ENCODE data around the gene TMEM255B.

TMEM255B gene

GRCh38 chr13:113811081-113811928 is 52.3 kb downstream of the TMEM255B start:
- peak in 2 of 10 donors; percentile 44 to 65 for DNase-seq

GRCh38 chr13:113812178-113813040 is 53.4 kb downstream of the TMEM255B start:
- peak in 2 of 10 donors; percentile 62 to 82 for DNase-seq
- intact Hi-C loops (cut with DNase I) = loop anchor here (10.0 kb wide), 1 partner anchor 92 kb away; no protein-coding TSS in a partner anchor

More at GRCh38 chr13:113811081-113811928, 52.3 kb downstream of the TMEM255B start:
- intact Hi-C loops (cut with DNase I) = loop anchor here (10.0 kb wide), 1 partner anchor 93 kb away; no protein-coding TSS in a partner anchor

DNA sequence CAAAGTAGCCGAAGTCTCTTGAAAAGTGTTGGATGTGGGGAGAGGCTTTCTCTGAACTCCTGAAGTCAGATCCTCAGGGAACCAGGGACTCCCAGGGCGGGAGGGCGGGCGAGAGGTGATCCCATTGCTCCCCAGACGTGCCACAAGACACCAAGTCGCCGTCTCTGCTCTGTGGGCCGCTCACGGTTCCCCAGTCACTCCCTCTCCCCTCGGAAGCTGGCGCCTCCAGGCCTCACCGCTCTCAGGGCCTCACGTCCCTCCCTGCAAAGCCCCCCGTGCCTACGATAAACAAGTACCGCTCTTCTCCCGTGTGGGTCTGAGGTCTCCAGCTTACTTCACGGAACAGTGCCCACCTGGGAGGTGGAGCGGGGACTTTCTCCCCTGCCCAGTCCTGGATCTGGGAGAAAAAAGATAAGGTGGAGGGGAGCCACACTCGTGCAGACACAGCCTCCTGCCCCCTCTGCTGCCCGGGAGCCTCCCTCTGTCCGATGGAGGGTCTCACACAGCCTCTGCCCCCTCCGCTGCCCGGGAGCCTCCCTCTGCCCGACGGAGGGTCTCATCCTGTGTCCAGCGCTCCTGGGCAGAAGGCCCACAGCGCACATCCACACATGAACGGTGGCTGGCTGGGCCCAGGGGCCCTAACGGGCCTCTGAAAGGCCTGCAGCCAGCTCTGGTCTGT is 54.2 kb downstream of the TMEM255B start:
- DNase-seq = peak in 1 of 10 donors; percentile 65
- intact Hi-C loops (cut with DNase I) = loop anchor here (10.0 kb wide), 1 partner anchor 92 kb away; no protein-coding TSS in a partner anchor

GRCh38 chr13:113813749-113814434 is 54.9 kb downstream of the TMEM255B start:
- DNase-seq = peak in 2 of 10 donors; percentile 58 to 68
- intact Hi-C loops (cut with DNase I) = loop anchor here (10.0 kb wide), 1 partner anchor 91 kb away; no protein-coding TSS in a partner anchor

GRCh38 chr13:113814435-113814821 is 55.4 kb downstream of the TMEM255B start:
- DNase-seq = peak in 3 of 10 donors; percentile 6 to 85 (median 69)
- intact Hi-C loops (cut with DNase I) = loop anchor here (10.0 kb wide), 1 partner anchor 90 kb away; no protein-coding TSS in a partner anchor

DNA sequence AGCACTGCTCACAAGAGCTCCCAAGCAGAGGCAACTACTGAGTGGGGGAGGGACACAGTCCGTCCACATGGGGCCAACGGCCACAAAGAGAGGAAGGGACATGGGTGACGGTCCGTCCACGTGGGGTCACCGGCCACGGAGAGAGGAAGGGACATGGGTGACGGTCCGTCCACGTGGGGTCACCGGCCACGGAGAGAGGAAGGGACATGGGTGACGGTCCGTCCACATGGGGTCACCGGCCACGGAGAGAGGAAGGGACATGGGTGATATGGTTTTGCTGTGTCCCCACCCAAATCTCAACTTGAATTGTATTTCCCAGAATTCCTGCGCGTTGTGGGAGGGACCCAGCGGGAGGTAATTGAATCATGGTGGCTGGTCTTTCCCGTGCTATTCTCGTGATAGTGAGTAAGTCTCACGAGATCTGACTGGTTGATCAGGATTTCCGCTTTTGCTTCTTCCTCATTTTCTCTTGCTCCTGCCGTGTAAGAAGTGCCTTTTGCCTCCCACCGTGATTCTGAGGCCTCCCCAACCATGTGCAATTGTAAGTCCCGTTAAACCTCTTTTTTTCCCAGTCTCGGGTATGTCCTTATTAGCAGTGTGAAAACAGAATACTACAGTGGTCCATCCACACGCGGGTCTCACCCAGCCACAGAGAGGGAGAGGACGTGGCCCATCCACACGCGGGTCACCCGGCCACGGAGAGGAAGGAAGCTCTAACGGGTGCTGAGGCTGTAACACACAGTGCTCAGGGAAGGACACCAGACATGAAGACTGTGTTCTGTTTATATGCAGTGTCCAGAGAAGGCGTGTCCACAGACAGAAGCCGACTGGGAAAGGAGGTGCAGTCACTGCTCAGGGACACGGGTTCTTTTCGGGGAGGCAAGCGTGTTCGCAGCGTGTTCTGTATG is 56.4 kb downstream of the TMEM255B start:
- peak in 4 of 10 donors; percentile 7 to 57 (median 35) for DNase-seq
- intact Hi-C loops (cut with DNase I) = loop anchor here (5.0 to 10.0 kb wide), 2 partner anchors 89 to 132 kb away; no protein-coding TSS in a partner anchor

- intact Hi-C loops (cut with DNase I) = loop anchor here (5.0 to 10.0 kb wide), 2 partner anchors 88 to 131 kb away; no protein-coding TSS in a partner anchor
- peak in 3 of 10 donors; percentile 10 to 59 (median 20) for DNase-seq
These were observed 57.4 kb downstream of the TMEM255B start for GRCh38 chr13:113816254-113816929.

GRCh38 chr13:113816946-113817859 is 58.2 kb downstream of the TMEM255B start:
- intact Hi-C loops (cut with DNase I) = loop anchor here (5.0 to 10.0 kb wide), 2 partner anchors 88 to 130 kb away; no protein-coding TSS in a partner anchor
- peak; percentile 47 to 96 (median 80) for DNase-seq

- DNase-seq = peak in 4 of 10 donors; percentile 9 to 81 (median 46)
- intact Hi-C loops (cut with DNase I) = loop anchor here (5.0 to 10.0 kb wide), 2 partner anchors 87 to 129 kb away; no protein-coding TSS in a partner anchor
These were observed 59.0 kb downstream of the TMEM255B start for GRCh38 chr13:113817860-113818691.

- intact Hi-C loops (cut with DNase I) = loop anchor here (5.0 to 10.0 kb wide), 2 partner anchors 86 to 129 kb away; no protein-coding TSS in a partner anchor
- peak in 4 of 10 donors; percentile 11 to 78 (median 44) for DNase-seq
These were observed 59.8 kb downstream of the TMEM255B start for GRCh38 chr13:113818700-113819295.

DNA sequence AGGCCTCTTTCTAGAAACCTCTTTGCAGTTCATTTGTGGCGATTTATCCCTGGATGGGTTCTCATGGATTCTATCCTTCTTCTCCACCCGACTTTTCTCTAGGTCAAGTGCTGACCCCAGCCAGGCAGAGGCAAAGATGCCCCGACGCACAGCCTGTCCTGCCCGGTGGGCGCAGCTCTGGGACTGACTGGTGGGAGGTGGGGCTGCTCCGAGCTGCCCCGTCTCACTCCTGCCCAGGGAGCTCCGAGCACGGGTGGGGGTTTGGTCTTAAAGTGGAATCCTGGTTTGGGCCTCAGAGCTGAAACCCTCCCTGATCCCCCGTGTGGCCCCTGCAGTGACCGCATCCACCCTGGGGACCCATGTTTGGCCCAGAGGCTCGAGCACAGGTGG is 60.3 kb downstream of the TMEM255B start:
- no peak for DNase-seq
- intact Hi-C loops (cut with DNase I) = loop anchor here (5.0 to 10.0 kb wide), 2 partner anchors 85 to 128 kb away; no protein-coding TSS in a partner anchor

DNA sequence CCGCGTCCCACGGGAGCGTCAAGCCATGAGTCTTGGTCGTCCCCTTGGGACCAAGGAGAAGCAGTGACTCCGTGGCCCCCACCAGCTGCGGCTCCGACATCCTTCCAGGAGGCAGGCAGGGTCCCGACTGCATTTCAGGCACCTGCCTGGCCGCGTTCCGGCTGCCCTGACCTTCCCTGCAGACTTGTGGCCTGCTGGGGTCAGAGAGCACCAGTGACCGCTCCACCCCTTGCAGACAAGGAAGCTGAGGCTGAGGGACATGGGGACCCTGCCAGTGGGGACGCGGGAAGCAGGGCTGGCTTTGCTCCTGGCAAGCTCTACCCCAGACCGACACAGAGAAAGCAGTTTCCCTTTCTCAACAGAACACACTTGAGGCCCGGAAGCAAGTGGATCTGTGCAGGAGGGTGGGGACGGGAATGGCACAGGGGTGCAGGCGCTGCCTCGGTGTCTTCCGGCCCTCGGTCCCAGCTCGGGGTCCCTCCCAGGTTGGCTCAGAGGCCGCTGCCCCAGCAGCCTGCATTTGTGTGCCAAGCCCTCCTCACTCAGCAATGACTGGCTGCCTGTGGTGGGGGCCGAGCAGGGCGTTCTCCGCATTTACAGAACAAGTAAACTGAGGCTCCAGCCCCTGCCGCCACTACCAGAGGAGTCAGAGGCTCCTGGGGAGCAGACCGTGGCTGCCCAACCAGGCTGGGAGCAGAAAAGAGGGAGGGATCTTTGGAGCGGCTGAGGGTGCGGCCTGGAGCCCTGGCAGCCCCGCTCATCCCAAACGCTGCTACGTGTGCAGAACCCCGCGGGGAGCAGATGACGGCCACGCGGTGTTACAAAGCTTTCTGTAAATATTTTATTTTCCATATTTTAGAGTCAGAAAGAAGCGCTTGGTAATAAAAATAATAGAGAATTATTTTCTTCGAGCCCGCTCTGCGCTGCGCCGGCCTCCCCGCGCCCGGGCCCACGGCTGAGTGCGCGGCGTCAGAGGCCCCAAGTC is 61.0 kb downstream of the TMEM255B start:
- peak in 4 of 10 donors; percentile 10 to 76 (median 48) for DNase-seq
- intact Hi-C loops (cut with DNase I) = loop anchor here (2.0 to 10.0 kb wide), 5 partner anchors 42 to 407 kb away; partner anchors contain the start of gene GAS6

GRCh38 chr13:113820813-113821651 is 62.0 kb downstream of the TMEM255B start:
- peak; percentile 70 to 98 (median 82) for DNase-seq
- intact Hi-C loops (cut with DNase I) = loop anchor here (2.0 to 10.0 kb wide), 3 partner anchors 41 to 406 kb away; partner anchors contain the start of gene GAS6

Measured in posterior cingulate gyrus (tissue), 11 donors.